ENCODE measurements around the gene ENTR1.
A peak's percentile ranks its signal among the peaks of the same experiment; 100 is the strongest.

Gene ENTR1, protein sequence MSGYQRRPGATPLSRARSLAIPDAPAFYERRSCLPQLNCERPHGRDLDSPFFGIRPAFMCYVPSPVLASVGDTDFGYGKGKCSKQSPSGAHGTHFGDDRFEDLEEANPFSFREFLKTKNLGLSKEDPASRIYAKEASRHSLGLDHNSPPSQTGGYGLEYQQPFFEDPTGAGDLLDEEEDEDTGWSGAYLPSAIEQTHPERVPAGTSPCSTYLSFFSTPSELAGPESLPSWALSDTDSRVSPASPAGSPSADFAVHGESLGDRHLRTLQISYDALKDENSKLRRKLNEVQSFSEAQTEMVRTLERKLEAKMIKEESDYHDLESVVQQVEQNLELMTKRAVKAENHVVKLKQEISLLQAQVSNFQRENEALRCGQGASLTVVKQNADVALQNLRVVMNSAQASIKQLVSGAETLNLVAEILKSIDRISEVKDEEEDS

DNA sequence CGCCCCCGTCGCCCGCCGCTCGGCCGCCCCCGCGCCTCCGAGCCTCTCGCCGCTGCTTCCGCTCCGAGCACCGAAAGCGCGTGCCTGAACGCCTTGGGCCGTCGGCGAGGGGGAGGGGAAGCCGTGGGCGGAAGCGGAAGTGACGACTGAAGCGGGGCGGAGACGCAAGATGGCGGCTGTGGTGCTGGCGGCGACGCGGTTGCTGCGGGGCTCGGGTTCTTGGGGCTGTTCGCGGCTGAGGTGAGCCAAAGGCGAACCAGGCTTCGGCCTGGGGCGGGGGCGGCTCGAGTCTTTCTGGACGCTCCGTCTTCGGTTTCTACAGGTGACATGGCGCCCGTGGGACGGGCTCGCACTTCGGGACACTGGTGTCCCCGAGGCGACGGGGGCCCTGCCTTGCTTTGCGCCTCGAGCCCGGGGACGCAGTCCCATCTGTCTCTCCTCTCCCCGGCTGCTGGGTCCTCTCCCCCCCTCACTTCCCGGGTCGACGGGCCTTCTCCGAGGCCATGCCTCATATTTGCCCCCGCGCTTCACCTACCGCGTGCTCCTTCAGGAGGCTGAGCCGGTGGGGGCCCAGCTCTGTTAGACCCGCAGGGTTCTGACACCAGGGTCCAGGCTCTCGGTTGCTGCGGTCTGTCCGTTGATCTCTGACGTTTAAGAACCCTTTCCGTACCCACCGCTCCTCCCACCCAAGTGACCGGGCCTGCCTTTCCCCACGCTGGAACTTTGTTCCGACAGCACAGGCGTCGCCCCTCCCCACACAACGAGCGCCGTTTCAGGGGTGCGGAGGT, at the start of gene ENTR1, which contains the start of gene PMPCA:
Gene ENTR1 (minus strand): TSS at position 115 of the 788 bp plus-strand sequence. CDS start 217 bp downstream, outside the sequence.
Gene PMPCA (plus strand): TSS at position 159 of the 788 bp plus-strand sequence. CDS start 11 bp downstream, at position 170.
- DNase-seq (ENCODE audit: low spot score), result peak; percentile 85

DNA sequence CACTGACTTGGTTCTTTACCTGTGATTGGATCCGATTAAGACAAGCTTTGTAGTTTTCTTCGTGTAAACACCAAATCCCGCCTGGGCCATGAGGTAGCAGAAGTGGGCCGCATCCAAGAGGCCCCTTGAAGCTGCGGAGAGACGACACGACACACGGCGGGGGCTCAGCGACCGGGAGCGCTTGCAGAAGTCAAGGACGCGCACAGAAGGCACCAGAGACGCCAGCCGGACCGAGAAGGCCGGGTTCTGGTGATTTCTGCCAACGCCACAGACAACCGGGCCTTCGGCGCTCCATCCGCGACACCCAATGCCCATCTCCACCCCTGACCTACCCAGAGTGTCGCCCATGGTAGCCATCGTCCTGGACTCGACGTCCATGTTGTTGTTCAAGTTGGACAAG, 49.0 kb upstream of the ENTR1 start:
- DNase-seq (ENCODE audit: low spot score), result no peak

DNA sequence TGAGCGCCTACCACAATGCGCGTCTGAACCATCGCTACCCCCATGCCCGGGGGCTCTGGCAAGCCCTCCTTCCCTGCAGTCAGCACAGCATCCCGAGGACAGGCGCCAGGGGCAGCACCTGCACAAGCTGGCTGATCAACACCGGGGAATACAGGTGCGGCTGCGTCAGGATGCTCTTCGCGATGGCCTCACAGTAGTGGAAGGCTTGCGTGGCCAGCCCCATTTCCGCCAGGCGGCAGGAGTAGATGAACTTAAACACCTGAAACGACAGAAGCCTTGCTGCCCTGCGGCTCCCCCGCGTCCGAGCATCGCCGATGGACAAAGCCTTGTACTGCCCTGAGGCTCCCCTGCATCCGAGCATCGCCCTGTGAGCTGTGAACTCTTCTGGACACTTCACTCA, 46.9 kb upstream of the ENTR1 start:
- DNase-seq (ENCODE audit: low spot score), result no peak

DNA sequence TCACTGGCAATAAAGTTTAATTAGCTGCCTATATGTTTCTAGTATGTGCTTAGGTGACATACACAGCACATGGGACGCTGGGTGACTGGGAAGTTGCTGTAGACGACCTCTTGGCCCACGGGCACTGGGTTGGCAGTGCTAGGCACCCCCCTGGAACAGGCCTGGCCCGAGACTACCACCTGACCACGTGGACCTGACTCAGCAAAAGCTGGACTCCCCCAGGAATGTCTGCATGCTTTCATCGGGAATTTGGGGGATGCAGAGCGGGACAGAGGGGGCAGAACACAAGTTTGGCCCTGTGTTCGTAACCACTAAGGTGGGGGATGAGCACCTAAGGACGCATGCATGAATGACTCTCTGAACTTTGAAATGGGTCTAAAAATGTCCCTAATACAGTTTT, 45.8 kb upstream of the ENTR1 start:
- DNase-seq (ENCODE audit: low spot score), result no peak

DNA sequence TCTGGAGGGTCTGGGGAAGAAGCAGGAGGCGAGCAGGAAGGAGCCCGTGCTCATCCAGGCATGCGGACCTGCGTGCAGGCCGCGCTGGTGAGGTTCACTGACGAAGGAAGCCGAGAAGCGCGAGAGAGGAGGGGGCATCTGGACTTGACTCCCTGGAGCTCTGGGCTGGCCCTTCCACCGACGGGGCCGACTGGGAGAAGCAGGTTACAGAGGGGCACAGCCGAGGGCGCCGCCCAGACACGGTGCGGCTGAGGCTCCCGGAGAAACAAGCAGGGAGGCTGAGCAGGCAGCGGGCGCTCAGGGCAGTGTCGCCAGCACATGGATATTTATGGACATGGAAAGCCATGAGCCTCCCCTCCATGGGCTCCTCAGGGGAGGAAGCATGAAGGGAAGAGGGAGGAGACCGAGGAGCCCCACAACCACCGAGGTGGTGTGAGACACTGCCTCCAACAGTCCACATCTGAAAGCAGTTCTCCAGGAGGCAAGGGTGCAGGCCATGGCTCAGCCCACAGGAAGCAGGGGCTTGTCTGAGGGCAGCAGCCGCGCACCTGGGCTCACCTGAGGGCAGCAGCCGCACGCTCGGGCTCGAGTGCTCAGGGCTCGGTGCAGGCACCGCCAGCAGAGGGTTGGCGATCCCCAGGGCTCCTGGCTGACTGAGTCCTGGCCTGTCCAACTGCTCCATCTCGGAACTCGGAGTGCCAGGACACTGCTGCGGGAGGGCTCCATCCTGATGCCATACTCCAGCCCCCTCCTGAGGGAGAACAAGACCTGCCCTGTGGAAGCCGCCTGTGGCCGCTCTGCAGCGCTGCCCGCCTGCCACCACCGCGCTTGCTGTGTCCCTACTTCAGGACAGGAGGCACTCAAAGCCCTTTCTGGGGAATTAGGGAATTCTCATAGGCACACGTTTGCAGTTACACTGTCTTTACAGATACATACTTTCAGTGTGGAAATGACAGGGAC, 44.9 kb upstream of the ENTR1 start:
- peak; percentile 8 for DNase-seq (ENCODE audit: low spot score)

DNA sequence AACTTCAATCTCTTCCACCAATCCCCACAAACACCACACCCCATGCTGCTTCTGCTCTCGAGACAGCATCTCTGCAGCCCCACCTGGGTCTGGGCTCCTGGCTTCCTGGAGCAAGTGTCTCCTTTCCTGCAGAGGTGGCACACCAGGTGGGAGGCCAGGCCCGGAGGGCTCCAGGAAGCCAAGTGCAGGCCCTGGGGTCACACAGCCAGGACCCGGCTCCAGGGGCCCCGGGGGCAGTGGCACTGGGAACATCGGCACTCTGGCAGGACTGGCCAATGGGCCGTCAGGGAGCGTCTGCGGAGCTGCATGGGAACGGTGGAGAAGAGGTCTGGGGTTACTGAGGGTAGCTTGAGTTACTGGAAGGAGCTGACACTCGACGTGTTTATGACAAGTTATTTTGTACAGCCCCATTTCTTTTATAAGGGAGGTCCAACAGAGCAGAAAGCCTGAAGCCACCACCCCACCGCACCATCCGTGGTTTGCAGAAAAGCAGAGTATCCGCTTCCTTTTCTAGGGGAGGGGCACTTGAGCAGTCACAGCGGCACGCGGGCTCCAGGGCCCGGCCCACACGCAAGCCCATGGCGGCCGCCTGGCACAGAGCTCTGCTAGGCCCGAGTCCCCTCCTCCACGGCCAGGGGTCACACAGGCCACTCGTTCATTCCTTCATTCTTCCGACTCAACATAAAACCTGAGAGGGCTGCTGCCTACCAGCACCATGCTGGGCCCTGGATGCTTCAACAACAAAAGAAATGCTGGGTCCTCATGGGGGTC, 43.8 kb upstream of the ENTR1 start:
- no peak for DNase-seq (ENCODE audit: low spot score)

DNA sequence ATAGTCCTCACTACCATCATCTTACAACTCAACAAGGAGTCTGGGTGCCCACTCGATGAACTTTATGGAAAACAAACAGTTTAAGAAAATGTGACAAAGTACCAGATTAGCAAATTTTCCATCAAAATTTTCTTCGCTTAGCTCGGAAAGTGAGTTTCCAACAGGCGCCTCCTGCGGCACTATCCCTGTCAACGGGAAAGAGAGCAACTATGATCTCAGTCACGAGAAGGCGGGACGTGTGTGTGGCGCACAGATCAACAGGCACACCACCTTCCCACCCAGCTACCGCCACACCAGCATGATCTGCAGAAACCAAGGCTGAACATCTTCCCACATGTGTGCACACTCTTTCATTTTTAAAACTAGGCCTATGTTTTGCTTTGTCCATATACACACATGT, 42.9 kb upstream of the ENTR1 start:
- no peak for DNase-seq (ENCODE audit: low spot score)

DNA sequence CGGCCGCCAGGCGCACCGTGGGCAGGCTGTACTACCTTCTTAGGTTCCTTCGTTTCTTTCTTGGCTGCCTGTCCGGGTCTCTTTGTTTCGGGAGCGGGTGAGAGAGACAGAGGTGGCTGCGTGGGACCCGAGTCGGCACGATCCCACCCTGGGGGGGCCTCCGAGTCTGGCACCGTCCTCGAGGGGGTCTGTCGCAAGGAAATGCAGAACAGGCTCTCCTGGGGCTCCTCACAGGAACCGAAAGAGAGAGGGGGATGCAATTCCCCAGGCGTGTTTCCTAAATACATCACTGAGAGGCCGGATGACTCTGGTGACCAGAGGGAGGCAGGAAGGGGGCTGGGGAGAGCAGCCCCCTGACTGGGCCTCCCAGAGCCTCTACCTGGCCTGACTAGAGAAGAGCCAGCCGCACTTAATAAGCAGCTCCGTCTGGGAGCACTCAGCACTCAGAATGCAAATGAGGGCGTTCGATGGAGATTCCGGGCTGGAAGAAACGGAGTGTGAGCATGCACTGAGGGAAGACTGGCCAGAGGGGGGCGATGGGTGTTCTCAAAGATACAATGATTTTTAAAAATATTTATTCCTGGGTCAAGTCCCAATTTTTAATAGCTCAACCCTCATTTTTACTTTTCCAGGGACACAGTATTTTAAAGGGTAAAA, 40.9 kb upstream of the ENTR1 start:
- DNase-seq (ENCODE audit: low spot score), result no peak

DNA sequence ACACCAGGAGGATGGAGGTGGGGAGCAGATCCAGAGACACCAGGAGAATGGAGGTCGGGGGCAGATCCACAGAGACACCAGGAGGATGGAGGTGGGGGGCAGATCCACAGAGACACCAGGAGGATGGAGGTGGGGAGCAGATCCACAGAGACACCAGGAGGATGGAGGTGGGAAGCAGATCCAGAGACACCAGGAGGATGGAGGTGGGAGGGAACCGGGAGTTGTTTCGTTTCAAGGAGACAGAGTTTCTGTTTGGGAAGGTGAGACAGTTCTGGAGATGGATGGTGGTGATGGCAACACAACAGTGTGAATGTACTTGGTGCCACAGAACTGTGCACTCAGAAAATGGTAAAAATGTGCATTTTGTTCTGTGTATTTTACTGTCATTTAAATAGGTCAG, 38.2 kb upstream of the ENTR1 start:
- DNase-seq (ENCODE audit: low spot score), result no peak

DNA sequence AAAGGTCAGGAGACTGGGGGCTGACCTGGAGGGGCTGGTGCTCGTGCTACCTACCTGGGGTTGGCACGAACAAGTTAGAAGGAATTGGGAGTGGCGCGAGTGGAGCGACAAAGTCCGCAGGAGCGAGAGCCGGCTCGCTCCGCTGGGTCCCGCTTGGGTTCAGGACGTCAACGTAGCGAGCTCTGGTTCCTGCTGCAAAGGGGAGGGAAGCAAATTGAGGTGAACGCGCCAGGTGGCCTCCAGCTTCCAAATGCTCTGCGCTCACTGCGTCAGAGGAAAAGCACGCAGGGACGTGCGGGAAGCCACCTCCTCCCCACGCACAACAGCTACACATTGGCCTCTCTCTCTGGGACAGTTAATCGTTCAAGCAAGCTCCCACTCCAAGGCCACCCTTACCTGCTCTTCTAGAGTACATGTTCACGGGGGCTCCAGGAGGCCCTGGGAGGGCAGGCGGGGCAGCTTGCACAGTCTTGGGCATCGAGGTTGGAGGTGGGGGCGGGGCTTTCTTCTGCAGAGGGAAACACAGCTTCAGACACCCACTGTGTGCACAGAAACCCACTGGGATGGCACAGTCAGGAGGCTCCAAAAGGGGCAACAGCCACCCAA, 36.9 kb upstream of the ENTR1 start:
- DNase-seq (ENCODE audit: low spot score), result no peak

DNA sequence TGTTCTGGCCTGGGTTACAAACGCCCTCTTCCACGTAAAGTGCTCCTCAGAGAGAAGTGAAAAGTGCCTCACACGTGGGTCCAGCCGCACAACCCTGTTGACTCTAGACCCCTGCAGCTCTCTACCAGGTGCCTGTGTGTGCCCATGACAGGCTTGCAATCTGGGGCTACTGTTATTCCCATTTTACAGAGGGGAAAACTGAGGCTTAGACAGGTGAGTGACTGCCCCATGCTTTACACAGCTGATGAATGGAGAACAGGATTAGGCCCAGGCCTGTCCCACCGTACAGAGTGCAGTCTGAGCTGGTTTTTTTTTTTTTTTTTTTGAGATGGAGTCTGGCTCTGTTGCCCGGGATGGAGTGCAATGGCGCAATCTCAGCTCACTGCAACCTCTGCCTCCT, 35.4 kb upstream of the ENTR1 start:
- DNase-seq (ENCODE audit: low spot score), result no peak

DNA sequence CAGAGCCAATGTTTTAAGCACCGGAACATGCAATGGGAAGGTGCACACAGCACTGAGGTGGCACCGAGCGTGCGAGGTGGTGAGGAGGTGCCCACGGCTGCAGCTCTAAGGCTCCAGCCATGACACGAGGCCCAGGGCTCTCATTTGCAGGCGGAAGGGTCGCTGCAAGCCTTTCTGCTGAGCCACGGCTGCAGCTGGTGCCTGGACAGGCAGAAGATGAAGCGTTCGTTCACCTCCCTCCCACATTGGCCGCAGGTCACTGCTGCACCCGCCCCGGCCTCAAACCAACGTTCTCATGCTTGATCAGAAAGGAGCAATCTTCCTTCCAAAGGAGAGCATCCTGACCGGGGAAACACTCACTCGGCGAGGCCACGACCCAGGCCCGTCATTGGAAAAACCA, 33.7 kb upstream of the ENTR1 start:
- no peak for DNase-seq (ENCODE audit: low spot score)

DNA sequence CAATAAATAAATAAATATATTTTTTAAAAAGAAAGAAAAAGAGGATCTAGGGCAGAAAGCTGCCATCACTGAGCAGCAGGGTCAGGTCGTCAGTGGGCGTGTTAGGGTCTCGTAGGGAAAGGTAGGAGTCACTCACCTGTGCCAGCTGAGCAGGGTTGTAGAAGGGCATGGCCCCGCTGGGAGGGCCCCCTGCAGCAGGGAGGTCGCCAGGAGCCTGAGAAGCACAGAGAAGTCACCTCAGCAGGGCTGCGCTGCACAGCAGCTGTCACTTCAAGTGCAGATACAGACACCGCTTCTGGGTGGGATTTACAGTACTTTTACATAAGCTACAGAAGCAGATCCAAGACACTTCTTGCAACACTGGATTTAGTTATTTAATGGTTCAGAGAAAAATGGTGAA, 33.3 kb upstream of the ENTR1 start:
- DNase-seq (ENCODE audit: low spot score), result no peak

DNA sequence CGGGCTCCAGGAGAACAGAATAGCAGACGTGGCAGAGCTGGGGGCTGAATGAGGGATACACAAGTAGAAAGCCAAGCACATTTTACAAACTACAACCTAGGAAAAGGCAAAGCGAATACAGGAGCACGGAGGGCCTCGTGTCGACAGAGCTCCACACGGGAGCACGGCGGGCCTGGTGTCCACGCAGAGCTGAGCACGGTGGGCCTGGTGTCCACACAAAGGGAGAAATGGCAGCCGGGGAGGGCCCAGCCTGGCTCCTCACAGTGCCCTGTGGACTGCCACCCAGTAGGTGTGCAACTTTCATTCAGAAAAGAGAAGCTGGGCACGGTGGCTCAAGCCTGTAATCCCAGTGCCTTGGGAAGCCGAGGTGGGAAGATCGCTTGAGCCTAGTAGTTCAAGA, 32.7 kb upstream of the ENTR1 start:
- DNase-seq (ENCODE audit: low spot score), result no peak

DNA sequence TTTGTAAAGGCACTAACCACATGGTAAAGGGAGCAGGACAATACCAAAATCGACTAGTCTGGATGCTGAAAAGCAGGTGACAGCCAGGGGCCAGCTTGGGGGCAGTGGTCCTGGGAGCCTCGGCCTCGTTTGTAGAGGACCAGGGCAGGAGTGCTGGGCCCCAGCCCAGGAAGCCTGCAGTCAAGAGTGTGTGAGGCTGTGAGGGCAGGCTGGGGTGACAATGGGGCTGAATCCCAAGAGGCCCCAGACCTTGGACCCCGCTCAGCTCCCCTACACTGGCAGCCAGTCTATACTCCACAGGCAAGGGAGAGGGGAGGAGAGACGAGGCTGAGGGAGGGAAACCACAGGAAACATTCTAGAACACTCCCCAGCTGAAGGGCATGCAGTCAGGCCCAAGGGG, 31.9 kb upstream of the ENTR1 start:
- no peak for DNase-seq (ENCODE audit: low spot score)

DNA sequence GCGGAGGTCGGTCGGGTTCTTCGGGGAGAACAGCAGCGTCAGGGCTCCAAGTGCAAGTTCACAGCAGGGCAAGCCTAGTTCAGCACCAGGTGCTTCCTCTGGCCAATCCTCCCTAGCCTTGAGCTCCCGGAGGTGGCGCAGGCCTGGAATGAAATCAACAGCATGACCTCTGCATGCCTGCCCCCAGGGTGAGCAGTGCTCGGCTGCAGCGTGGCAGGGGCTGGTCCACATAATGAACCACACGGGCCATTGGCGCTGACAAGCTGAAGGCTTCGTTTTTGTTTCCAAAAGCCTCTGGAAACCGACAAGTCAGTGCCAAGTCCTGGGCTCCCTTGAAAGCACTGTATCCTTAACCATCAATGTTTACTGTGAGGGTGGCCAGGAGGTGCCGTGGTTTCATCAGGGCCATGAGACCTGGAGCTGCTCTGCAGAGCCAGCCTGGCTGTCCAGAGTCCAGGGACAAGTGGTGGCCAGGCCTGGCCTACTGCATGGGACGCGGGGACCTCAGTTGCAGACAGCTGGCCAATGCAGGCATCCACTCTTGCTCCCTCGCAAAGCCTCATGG, 31.3 kb upstream of the ENTR1 start:
- no peak for DNase-seq (ENCODE audit: low spot score)

DNA sequence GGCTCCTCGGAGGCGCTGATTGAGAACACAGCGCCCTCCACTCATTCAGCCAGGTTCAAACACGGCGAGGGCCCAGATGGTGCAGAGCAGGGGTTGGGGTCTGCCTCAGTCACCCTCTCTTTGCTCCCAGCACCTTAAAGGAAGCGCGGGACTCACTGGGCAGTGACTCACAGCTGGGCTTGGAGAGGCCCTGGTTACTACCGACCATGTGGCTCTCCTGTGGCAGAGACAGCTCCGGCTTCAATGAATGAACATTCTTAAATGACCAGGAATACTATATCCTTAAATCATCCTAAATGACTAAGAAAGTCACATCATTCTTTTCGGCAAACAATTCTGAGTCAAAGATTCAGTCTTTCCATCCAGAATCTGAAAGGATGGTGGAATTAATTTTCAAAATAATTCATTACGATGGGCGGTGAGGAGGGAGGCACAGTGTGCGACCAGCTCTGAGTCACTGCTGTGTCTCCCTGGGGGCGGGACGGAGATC, 30.8 kb upstream of the ENTR1 start:
- DNase-seq (ENCODE audit: low spot score), result no peak

DNA sequence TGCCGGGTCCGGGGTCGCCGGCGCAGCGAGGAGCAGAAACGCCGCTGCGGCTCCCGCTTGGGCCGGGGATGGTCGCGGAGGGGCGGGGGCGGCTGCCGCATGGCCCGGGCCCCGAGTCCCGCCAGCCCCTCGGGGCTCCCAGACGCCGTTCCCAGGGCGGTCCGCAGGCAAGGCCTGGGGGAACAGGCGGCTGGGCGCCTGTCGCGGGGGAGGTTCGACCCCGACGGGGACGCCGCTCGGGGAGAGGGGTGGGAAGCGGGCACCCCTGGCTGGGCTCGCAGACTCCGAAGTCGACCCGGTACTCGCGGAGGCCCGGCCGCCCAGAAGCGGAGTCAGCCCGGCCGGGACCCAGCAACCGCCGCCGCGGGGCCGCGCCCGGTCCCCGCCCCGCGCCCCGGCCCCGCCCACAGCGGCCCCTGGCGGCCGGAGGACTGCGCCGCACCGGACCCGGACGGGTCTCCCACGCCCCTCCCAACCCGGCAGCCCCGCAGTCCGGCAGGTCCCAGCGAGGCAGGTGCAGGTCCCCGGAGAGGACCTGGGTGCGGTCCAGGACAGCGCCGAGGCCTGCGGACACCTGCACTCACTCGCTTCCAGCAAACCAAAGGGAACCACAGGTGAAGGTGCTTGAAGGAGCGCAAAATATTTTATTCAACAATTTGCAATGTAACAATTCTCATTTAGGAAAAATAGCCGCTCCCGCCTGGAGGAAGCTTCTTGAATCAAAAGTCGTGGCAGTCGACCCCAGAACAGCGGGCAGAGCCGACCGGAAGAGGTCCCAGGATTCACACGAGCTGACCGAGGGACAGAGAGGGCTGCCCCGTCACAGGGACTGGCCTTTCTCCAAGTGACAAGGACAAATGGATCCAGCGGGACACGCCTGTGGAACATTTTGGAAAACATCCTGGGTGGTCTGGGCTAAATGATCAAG, 29.3 kb upstream of the ENTR1 start, which contains the start of gene INPP5E:
Gene INPP5E (minus strand): TSS at position 365 of the 928 bp plus-strand sequence. CDS start 426 bp downstream, outside the sequence.
- peak; percentile 41 for DNase-seq (ENCODE audit: low spot score)

All from cerebellar cortex (tissue), 1 donor.